ENCODE results near the gene EFTUD2. TPM values are rescaled to one million over a fixed set of nuclear protein-coding genes. Genes with fewer than 3 reads are reported as not detected.

EFTUD2 gene
- total and polyA plus RNA-seq, 9 of the 15 experiments (the other 6 are each of a cell fraction or from before 2014, with no cell fraction given) = 65.8 to 362 (median 218) TPM

DNA sequence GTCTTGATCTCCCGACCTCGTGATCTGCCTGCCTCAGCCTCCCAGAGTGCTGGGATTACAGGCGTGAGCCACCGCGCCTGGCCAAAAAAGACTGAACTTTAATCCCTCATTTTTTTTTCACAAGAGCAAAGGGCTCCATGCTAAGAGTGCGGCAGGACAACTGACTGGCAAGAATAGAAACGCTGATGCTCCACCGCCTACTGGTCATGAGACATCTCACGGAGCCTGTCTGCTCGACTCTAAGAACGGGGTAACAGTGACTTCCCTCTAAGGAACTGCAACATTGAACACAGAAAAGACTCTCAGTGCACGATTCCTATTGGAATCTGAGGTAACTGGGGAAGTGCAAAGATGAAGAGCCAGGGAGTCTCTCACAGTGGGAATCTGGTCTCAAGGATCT lies 27.7 kb downstream of the EFTUD2 start (continued):
- no peak for TF ChIP-seq STAT5B (CRISPR knock-in tag; IDR thresholded peaks at IDR 0.05)

DNA sequence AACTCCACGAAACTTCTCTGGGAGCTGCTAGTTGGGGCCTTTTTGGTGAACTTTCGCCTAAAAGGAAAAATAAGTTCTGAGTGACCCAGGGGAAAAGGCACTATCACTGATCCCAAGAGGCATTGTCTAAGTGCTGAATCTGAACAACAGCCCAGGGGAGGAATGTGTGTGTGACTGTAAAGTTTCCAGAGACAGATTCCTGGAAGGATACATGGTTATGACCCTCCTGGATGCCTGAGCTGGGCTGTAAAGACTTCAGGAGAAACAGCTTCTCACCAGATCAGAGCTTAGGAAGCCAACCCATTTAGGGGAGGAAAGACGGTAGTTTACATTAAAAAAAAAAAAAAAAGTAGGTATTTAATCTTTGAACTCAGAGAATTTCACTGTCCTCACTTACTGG lies 31.4 kb downstream of the EFTUD2 start:
- no peak overlapping the region for H3K9ac ChIP-seq (ENCODE audit: insufficient read depth in 1 of 2, low read depth in 2 of 2, low read length in 2 of 2)
- FAIRE-seq = no peak
- intact Hi-C loops (cut with micrococcal nuclease) = no loop called here
- H3K36me3 ChIP-seq (ENCODE audit: control insufficient read depth, insufficient read depth, low read length) = peaks cover 89% of the 10 kb centered on the region
- peaks cover 4% of the 10 kb centered on the region; the same call in 1 of the 2 replicates for H4K20me1 ChIP-seq (replicated peaks; ENCODE audit: control insufficient read depth, insufficient read depth, low read length)
- ChIA-PET POLR2A (interaction anchor here (0.7 to 2.4 kb wide), 2 partner anchors 11 to 17 kb away, joined by 4 to 7 read pairs; no protein-coding TSS in a partner anchor), CTCF (ENCODE audit: low intra/inter-chr PET ratio) (no interaction called here)
- H2AFZ ChIP-seq (ENCODE audit: low read depth, low read length) = no peak overlapping the region
- no peaks in the 10 kb centered on the region for H3K79me2 ChIP-seq (ENCODE audit: control insufficient read depth, insufficient read depth, low read length)
- no peaks in the 10 kb centered on the region for H3K9me1 ChIP-seq (ENCODE audit: control insufficient read depth, insufficient read depth, low read length)
- DNase-seq (ENCODE audit: extremely low read depth in 1 of 4, low spot score in 3 of 4) = no peak
- H3K4me1 ChIP-seq (replicated peaks in 1 of 2; ENCODE audit: control insufficient read depth in 2 of 2, insufficient read depth in 2 of 2, low read length in 2 of 2) = no peaks in the 10 kb centered on the region
- no peak overlapping the region for H3K27ac ChIP-seq (ENCODE audit: extremely low read depth, low read depth, low read length)
- in situ Hi-C loops (cut with MboI) = loop anchor here (5.0 kb wide), 1 partner anchor 86 kb away; no protein-coding TSS in a partner anchor
- H3K4me2 ChIP-seq (ENCODE audit: insufficient read depth, low read length) = no peak overlapping the region
- BruUV-seq (replicated peaks) = no TSS peak
- no peak overlapping the region for H3K4me3 ChIP-seq
- no peaks in the 10 kb centered on the region for H3K27me3 ChIP-seq (ENCODE audit: control insufficient read depth in 2 of 2, insufficient read depth in 2 of 2, low read length in 2 of 2)
- H3K9me3 ChIP-seq (replicated peaks; ENCODE audit: control insufficient read depth, insufficient read depth, low read depth, low read length) = no peaks in the 10 kb centered on the region
- ATAC-seq = no peak
- WGBS (ENCODE audit: insufficient coverage, low coverage, missing lambda C conversion rate) = 83% methylated on average over 3 of the region's 3 CpGs
- TF ChIP-seq CHD4 (IDR thresholded peaks at IDR 0.05; ENCODE audit: insufficient read depth, insufficient replicate concordance, low read depth, low read length, poor library complexity, severe bottlenecking) (no peak), DPF2 (IDR thresholded peaks at IDR 0.05) (no peak), CHCHD3 (CRISPR knock-in tag; IDR thresholded peaks at IDR 0.05) (no peak), SRF (CRISPR knock-in tag; IDR thresholded peaks at IDR 0.05) (no peak)
- TF ChIP-seq, protein P1, sequence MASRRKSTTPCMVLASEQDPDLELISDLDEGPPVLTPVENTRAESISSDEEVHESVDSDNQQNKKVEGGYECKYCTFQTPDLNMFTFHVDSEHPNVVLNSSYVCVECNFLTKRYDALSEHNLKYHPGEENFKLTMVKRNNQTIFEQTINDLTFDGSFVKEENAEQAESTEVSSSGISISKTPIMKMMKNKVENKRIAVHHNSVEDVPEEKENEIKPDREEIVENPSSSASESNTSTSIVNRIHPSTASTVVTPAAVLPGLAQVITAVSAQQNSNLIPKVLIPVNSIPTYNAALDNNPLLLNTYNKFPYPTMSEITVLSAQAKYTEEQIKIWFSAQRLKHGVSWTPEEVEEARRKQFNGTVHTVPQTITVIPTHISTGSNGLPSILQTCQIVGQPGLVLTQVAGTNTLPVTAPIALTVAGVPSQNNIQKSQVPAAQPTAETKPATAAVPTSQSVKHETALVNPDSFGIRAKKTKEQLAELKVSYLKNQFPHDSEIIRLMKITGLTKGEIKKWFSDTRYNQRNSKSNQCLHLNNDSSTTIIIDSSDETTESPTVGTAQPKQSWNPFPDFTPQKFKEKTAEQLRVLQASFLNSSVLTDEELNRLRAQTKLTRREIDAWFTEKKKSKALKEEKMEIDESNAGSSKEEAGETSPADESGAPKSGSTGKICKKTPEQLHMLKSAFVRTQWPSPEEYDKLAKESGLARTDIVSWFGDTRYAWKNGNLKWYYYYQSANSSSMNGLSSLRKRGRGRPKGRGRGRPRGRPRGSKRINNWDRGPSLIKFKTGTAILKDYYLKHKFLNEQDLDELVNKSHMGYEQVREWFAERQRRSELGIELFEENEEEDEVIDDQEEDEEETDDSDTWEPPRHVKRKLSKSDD (conservative IDR thresholded peaks at IDR 0.05; ENCODE audit: low read length) = no peak
- TF ChIP-seq, protein P2, sequence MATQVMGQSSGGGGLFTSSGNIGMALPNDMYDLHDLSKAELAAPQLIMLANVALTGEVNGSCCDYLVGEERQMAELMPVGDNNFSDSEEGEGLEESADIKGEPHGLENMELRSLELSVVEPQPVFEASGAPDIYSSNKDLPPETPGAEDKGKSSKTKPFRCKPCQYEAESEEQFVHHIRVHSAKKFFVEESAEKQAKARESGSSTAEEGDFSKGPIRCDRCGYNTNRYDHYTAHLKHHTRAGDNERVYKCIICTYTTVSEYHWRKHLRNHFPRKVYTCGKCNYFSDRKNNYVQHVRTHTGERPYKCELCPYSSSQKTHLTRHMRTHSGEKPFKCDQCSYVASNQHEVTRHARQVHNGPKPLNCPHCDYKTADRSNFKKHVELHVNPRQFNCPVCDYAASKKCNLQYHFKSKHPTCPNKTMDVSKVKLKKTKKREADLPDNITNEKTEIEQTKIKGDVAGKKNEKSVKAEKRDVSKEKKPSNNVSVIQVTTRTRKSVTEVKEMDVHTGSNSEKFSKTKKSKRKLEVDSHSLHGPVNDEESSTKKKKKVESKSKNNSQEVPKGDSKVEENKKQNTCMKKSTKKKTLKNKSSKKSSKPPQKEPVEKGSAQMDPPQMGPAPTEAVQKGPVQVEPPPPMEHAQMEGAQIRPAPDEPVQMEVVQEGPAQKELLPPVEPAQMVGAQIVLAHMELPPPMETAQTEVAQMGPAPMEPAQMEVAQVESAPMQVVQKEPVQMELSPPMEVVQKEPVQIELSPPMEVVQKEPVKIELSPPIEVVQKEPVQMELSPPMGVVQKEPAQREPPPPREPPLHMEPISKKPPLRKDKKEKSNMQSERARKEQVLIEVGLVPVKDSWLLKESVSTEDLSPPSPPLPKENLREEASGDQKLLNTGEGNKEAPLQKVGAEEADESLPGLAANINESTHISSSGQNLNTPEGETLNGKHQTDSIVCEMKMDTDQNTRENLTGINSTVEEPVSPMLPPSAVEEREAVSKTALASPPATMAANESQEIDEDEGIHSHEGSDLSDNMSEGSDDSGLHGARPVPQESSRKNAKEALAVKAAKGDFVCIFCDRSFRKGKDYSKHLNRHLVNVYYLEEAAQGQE (IDR thresholded peaks at IDR 0.05; ENCODE audit: borderline replicate concordance) = no peak
- TF ChIP-seq, protein P2 (CRISPR knock-in tag; IDR thresholded peaks at IDR 0.05; ENCODE audit: low read depth) = no peak

All from K562 (cell line).